ENCODE data around the gene ITIH5. TPM values are rescaled to one million over a fixed set of nuclear protein-coding genes. Genes with fewer than 3 reads are reported as not detected.
"Not testable (repeated sequence)": the region's sequence is repeated elsewhere in the genome, so short reads cannot be mapped to it uniquely, and the experiment has no call there.

ITIH5 gene
- total RNA-seq, 1 donor from 2014 or later, result 19.4 TPM

DNA sequence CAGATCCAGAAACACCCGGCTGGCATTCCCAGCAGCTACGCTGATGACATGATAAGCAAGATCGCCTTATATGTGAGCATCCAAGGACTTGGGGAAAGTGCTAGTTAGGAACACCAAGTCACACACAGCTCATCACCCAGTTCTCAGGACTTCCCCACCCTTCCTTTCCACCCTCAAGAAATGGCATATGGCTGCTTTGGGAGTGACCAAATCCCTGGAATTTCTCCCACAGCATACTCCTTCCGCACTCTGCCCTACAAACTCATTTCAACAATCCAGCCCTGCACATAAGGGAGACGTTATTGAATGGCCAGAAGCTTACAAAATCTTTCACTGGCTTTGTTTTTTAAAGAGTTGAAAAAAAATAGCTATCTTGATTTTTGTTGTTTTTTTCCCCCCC is 4.2 kb downstream of the ITIH5 start:
- DNase-seq (ENCODE audit: low spot score in 2 of 2), result no peak
- H3K4me1 ChIP-seq, result peaks cover 0 to 7% of the 10 kb centered on the region in 2 donors
- TF ChIP-seq, protein P1, sequence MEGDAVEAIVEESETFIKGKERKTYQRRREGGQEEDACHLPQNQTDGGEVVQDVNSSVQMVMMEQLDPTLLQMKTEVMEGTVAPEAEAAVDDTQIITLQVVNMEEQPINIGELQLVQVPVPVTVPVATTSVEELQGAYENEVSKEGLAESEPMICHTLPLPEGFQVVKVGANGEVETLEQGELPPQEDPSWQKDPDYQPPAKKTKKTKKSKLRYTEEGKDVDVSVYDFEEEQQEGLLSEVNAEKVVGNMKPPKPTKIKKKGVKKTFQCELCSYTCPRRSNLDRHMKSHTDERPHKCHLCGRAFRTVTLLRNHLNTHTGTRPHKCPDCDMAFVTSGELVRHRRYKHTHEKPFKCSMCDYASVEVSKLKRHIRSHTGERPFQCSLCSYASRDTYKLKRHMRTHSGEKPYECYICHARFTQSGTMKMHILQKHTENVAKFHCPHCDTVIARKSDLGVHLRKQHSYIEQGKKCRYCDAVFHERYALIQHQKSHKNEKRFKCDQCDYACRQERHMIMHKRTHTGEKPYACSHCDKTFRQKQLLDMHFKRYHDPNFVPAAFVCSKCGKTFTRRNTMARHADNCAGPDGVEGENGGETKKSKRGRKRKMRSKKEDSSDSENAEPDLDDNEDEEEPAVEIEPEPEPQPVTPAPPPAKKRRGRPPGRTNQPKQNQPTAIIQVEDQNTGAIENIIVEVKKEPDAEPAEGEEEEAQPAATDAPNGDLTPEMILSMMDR (IDR thresholded peaks at IDR 0.05), result no peak
- H3K4me3 ChIP-seq, result no peak overlapping the region
- H3K27ac ChIP-seq, result no peak overlapping the region
- no peaks in the 10 kb centered on the region for H3K27me3 ChIP-seq
- intact Hi-C loops (cut with DNase I), result no loop called here
- H3K9me3 ChIP-seq, result no peaks in the 10 kb centered on the region
- no peaks in the 10 kb centered on the region for H3K36me3 ChIP-seq

- Histone ChIP-seq H3K36me3 (no peaks in the 10 kb centered on the region), H3K27ac (no peak overlapping the region), H3K4me3 (no peak overlapping the region), H3K9me3 (no peaks in the 10 kb centered on the region), H3K27me3 (no peaks in the 10 kb centered on the region), H3K4me1 (no peaks in the 10 kb centered on the region)
- no peak for DNase-seq (ENCODE audit: low spot score in 2 of 2)
- intact Hi-C loops (cut with DNase I), result no loop called here
- TF ChIP-seq, protein P1 (IDR thresholded peaks at IDR 0.05), result no peak
These were observed 7.2 kb downstream of the ITIH5 start for GRCh38 chr10:7659560-7659959.

- no peak overlapping the region for H3K4me3 ChIP-seq
These were observed 9.2 kb downstream of the ITIH5 start for GRCh38 chr10:7657552-7657951.

DNA sequence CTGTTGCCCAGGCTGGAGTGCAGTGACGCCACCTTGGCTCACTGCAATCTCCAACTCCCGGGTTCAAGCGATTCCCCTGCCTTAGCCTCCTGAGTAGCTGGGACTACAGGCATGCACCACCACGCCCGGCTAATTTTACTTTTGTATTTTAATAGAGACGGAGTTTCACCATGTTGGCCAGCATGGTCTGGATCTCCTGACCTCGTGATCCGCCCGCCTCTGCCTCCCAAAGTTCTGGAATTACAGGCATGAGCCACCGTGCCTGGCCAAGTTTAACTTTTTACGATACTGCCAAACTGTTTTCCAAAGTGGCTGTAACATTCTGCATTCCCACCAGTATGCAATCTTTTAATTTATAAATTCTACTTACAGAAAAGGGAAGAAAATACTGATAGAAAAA is 9.7 kb downstream of the ITIH5 start:
- H3K4me3 ChIP-seq; H3K4me1 ChIP-seq; H3K36me3 ChIP-seq; H3K27me3 ChIP-seq; DNase-seq (ENCODE audit: low spot score in 2 of 2); H3K9me3 ChIP-seq; intact Hi-C loops (cut with DNase I); H3K27ac ChIP-seq: not testable (repeated sequence)

More at GRCh38 chr10:7657552-7657951, 9.2 kb downstream of the ITIH5 start:
- intact Hi-C loops (cut with DNase I), result no loop called here
- H3K27me3 ChIP-seq, result no peaks in the 10 kb centered on the region
- no peak overlapping the region for H3K27ac ChIP-seq
- no peaks in the 10 kb centered on the region for H3K4me1 ChIP-seq
- no peaks in the 10 kb centered on the region for H3K36me3 ChIP-seq
- no peak for DNase-seq (ENCODE audit: low spot score in 2 of 2)
- H3K9me3 ChIP-seq, result no peaks in the 10 kb centered on the region
- TF ChIP-seq, protein P1 (IDR thresholded peaks at IDR 0.05), result no peak

GRCh38 chr10:7651853-7652470 is 14.8 kb downstream of the ITIH5 start:
- no peaks in the 10 kb centered on the region for H3K27me3 ChIP-seq
- H3K9me3 ChIP-seq, result no peaks in the 10 kb centered on the region
- H3K4me3 ChIP-seq, result no peak overlapping the region
- intact Hi-C loops (cut with DNase I), result no loop called here
- no peak for DNase-seq (ENCODE audit: low spot score in 2 of 2)
- no peaks in the 10 kb centered on the region for H3K36me3 ChIP-seq
- H3K27ac ChIP-seq, result no peak overlapping the region
- no peaks in the 10 kb centered on the region for H3K4me1 ChIP-seq
- TF ChIP-seq, protein P1 (IDR thresholded peaks at IDR 0.05), result no peak

- no peak overlapping the region for H3K4me3 ChIP-seq
- intact Hi-C loops (cut with DNase I), result no loop called here
- H3K27ac ChIP-seq, result no peak overlapping the region
- H3K4me1 ChIP-seq, result no peaks in the 10 kb centered on the region
- TF ChIP-seq, protein P1 (IDR thresholded peaks at IDR 0.05), result no peak
- no peaks in the 10 kb centered on the region for H3K27me3 ChIP-seq
- H3K9me3 ChIP-seq, result no peaks in the 10 kb centered on the region
- peak in 1 of 2 donors; percentile 70 for DNase-seq (ENCODE audit: low spot score in 2 of 2)
- H3K36me3 ChIP-seq, result no peaks in the 10 kb centered on the region
These were observed 17.0 kb downstream of the ITIH5 start for GRCh38 chr10:7649673-7650300.
